GM13976 (cell line): Measurements from ENCODE around the gene BTG2.
"Not testable (repeated sequence)": the region's sequence is repeated elsewhere in the genome, so short reads cannot be mapped to it uniquely, and the experiment has no call there.

ENCODE experiments used
- DNase-seq: peaks from one replicate; pipeline ENCODE4 v3.0.0; 2012; ENCODE audit warnings: low spot score
- CTCF ChIP-seq: IDR thresholded peaks from 2 replicates; pipeline ENCODE4 v1.5.1; 2012; ENCODE audit warnings: borderline replicate concordance, mild to moderate bottlenecking; ENCODE audit not compliant: insufficient read depth; ENCODE audit errors: extremely low read depth, missing control alignments, control extremely low read depth
- in situ Hi-C: fragments of 300-500 bp; cut with MboI; formaldehyde crosslinking; loops from one replicate; pipeline ENCODE4 v1.12.0; 2022; ENCODE audit warnings: low sequenced_read_pairs, mixed read lengths, inconsistent platforms; ENCODE audit not compliant: unreplicated experiment

The BTG2 gene

DNA sequence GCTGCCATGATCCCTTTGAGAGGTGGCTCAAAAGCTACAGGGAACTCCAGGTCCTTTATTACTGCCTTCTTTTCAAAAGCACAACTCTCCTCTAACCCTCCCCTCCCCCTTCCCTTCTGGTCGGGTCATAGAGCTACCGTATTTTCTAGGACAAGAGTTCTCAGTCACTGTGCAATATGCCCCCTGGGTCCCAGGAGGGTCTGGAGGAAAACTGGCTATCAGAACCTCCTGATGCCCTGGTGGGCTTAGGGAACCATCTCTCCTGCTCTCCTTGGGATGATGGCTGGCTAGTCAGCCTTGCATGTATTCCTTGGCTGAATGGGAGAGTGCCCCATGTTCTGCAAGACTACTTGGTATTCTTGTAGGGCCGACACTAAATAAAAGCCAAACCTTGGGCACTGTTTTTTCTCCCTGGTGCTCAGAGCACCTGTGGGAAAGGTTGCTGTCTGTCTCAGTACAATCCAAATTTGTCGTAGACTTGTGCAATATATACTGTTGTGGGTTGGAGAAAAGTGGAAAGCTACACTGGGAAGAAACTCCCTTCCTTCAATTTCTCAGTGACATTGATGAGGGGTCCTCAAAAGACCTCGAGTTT, 3.1 kb downstream of the BTG2 start:
- no peak for TF ChIP-seq CTCF
- in situ Hi-C loops, result no loop called here
- no peak for DNase-seq

DNA sequence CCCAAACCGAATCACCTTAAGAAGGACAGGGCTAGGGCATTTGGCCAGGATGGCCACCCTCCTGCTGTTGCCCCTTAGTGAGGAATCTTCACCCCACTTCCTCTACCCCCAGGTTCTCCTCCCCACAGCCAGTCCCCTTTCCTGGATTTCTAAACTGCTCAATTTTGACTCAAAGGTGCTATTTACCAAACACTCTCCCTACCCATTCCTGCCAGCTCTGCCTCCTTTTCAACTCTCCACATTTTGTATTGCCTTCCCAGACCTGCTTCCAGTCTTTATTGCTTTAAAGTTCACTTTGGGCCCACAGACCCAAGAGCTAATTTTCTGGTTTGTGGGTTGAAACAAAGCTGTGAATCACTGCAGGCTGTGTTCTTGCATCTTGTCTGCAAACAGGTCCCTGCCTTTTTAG, 3.6 kb downstream of the BTG2 start:
- in situ Hi-C loops, result no loop called here
- DNase-seq, result no peak
- no peak for TF ChIP-seq CTCF

DNA sequence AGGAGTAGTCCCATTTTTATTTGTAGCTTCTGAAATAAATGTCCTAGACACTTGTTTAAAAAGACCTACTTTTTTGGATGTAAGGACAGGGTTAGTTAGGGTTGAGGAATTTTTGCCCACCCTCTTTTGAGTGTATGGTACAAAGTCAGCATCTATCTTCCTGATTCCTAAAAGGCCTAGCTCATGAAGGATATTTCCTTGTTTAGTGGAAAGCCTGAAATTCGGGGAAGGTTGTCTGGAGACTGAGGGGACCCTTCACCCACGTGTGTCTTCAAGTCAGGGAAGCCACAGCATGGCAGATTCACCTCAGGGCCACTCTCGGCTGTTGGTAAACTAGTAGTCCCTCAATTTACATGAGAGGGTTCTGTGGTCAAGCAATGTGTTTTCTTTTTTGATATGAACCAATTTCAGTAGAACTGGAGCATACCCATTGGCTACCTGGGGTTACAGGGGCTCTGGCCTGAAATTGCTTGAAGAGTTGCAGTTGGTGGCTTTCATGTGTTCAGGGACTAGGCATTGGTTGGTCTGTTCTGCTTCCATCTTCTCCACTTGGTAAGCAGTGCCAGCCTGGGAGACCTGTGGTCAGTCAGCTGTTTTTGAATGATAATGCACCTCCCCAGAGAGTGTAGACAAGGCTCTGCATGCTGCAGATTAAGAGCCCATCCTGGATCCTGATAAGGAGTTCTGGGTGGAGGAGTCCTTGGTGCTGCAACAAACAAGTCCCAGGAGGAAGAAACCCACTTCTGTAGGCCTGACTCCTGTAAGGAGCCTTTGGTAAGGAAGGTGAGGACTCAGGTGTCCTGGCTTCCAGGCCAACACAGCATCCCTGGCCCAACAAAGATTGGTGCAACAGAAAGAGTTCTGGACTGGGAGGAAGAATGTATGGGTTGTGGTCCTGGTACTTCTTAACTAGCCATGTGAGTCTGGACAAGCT, 6.3 kb downstream of the BTG2 start:
- DNase-seq, result no peak
- no peak for TF ChIP-seq CTCF
- in situ Hi-C loops, result no loop called here

GRCh38 chr1:203314025-203314759, 8.9 kb downstream of the BTG2 start:
- in situ Hi-C loops, result not testable (repeated sequence)

DNA sequence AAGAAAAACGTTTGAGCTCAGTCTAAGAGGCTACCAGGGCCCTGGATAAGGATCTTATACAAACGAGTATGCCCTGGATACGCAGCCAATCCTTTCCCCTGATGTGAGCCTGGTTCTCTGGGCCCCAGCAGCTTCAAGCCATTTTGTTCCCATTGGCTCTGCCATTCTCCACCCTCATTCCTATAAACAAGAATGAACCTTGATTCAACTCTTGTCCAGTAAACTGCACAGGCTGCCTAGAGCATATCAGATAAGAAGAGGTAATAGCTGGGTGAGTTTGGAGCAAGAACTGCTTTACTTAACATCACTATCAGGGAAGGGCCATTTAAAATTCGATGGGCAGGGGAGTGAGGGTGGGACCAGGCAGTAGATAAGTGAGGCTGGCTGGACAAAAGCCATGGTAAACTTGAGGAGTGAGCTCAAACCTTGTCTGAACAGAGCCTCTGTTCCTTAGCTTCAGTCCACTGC, 11.3 kb downstream of the BTG2 start:
- in situ Hi-C loops, result no loop called here
- DNase-seq, result no peak

More at GRCh38 chr1:203314025-203314759, 8.9 kb downstream of the BTG2 start:
- not testable (repeated sequence) for DNase-seq

DNA sequence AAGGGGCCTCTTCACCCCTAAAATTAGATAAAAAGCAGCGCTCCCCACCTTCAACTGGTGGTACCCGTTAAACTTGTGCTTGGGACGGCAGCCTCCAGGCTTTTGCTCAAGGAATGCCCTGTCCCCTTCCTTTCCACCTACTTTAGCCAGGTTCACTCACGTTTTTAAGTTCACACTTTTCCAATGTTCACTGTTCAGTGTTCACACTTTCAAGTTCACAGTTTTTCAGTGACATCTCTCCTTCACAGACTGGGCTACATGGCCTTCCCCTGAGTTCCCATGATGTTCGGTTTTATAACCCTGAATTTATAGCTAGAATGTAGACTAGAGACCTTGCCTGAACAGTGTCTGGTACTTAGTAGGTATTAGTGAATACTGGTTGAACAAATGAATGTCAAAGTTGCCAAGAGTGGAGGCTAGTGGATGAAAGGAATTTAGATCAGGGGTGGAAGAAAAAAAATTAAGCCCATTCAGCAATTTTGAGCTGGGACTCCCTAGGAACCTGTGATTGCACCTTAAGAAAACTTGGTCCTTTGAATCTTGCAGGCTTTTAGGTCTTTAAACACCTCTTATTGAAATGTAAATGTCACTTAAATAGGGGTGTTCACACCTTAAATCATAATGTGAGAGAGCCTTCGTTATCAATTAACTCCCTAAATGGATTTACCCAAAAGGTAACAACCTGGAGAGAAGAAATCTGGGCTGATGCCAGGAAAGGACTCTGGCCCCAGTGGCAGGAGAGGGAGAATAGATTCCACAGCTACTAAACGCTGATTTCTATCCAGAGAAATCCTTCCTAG, 12.3 kb downstream of the BTG2 start:
- in situ Hi-C loops, result no loop called here
- no peak for TF ChIP-seq CTCF
- no peak for DNase-seq

More for the DNA sequence above, 11.3 kb downstream of the BTG2 start:
- no peak for TF ChIP-seq CTCF

- in situ Hi-C loops, result no loop called here
- no peak for DNase-seq
- TF ChIP-seq CTCF, result no peak
These were observed 12.9 kb downstream of the BTG2 start for GRCh38 chr1:203318229-203318517.
